ENCODE results near the gene ARHGAP9. TPM values are rescaled to one million over a fixed set of nuclear protein-coding genes. Genes with fewer than 3 reads are reported as not detected.

ARHGAP9 gene
- total and polyA plus RNA-seq, 2 donors (not counting 1 experiment from before 2014, with no cell fraction given): under 0.01 to 0.08 TPM

DNA sequence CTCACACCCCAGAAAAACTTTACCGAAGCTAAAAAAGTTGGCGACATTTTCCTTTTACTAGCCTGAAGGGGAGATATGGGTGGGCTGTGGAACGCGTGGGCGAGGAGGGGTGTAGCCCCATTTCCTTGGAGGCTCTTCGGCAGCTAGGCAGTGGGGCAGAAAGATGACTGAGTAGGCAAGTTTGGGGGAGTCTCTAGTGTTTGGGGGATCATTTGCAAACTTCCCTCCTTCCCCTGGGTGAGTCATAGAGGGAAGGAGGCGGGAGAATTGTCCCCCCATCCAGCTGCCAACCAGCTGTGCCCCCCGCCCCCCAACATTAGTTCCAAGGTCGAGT, 17.8 kb downstream of the ARHGAP9 start:
- peak in 1 of 2 donors; percentile 47 for DNase-seq (ENCODE audit: low read depth in 2 of 2)
- peak overlapping the region; percentile 6 for H3K27ac ChIP-seq (ENCODE audit: insufficient read depth, low read length)
- peaks cover under 1% of the 10 kb centered on the region for H3K27me3 ChIP-seq (ENCODE audit: control insufficient read depth, insufficient read depth, low read length)
- peak overlapping the region; percentile 67 for H2AFZ ChIP-seq (ENCODE audit: low read length)
- no peaks in the 10 kb centered on the region for H3K9me3 ChIP-seq (ENCODE audit: control insufficient read depth, insufficient read depth, low read depth, low read length)
- H3K9ac ChIP-seq (ENCODE audit: insufficient read depth, low read length): no peak overlapping the region
- no peaks in the 10 kb centered on the region for H4K20me1 ChIP-seq (ENCODE audit: control insufficient read depth, extremely low read depth, insufficient read depth, low read length)
- peaks cover 2% of the 10 kb centered on the region for H3K4me1 ChIP-seq (ENCODE audit: control insufficient read depth, extremely low read depth, insufficient read depth, low read length)
- no peaks in the 10 kb centered on the region for H3K36me3 ChIP-seq (ENCODE audit: control insufficient read depth, insufficient read depth, low read length)
- peak overlapping the region; percentile 94 for H3K4me2 ChIP-seq (ENCODE audit: extremely low read depth, insufficient read depth, low read length)
- no peaks in the 10 kb centered on the region for H3K79me2 ChIP-seq (ENCODE audit: control insufficient read depth, insufficient read depth, low read length)
- H3K4me3 ChIP-seq (replicated peaks in 1 of 4; ENCODE audit: control extremely low read depth in 1 of 4, insufficient read depth in 1 of 4, low read depth in 3 of 4, low read length in 4 of 4): peak overlapping the region; percentile 56 to 88 (median 70)
- TF ChIP-seq EZH2 (IDR thresholded peaks at IDR 0.05; ENCODE audit: low read length, missing control alignments): no peak
- TF ChIP-seq, protein P1, sequence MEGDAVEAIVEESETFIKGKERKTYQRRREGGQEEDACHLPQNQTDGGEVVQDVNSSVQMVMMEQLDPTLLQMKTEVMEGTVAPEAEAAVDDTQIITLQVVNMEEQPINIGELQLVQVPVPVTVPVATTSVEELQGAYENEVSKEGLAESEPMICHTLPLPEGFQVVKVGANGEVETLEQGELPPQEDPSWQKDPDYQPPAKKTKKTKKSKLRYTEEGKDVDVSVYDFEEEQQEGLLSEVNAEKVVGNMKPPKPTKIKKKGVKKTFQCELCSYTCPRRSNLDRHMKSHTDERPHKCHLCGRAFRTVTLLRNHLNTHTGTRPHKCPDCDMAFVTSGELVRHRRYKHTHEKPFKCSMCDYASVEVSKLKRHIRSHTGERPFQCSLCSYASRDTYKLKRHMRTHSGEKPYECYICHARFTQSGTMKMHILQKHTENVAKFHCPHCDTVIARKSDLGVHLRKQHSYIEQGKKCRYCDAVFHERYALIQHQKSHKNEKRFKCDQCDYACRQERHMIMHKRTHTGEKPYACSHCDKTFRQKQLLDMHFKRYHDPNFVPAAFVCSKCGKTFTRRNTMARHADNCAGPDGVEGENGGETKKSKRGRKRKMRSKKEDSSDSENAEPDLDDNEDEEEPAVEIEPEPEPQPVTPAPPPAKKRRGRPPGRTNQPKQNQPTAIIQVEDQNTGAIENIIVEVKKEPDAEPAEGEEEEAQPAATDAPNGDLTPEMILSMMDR (conservative IDR thresholded peaks at IDR 0.05 in 1 of 2, IDR thresholded peaks at IDR 0.05 in 1 of 2; ENCODE audit: low read depth in 1 of 2, low read length in 2 of 2): no peak

DNA sequence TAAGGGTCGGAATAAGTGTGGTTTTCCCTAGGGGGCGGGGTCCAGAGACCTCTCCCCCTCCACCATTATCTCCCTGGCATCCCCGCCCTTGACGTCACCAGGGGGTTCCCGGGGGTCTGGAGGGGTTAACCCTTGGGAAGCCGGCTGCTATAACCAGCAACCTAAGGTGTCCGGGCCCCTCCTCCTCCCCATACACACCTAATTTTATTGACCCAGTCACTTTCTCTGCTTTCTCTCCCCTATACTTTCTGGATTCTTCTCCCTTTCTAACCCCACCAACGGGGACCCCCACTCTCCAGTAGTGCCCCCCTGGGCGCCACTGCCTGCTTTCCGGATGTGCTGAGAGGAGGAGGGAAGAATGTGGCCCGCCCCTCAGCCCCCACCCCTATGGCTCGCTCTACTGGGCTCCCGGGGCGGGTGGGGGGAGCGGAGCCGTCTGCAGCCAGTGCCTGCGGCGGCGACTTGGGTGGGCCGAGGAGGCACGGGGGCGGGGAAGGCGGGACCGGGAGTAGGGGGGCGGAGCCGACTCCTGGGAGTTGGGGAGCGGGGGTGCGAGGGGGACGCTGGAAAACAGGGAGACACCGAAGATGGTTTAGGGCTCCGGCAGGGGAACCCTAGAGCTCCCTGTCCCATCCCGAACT, 18.3 kb downstream of the ARHGAP9 start:
- Histone ChIP-seq H3K9me3 (ENCODE audit: control insufficient read depth, insufficient read depth, low read depth, low read length) (no peaks in the 10 kb centered on the region), H3K9ac (ENCODE audit: insufficient read depth, low read length) (peak overlapping the region; percentile 30), H3K27me3 (ENCODE audit: control insufficient read depth, insufficient read depth, low read length) (no peaks in the 10 kb centered on the region), H3K79me2 (ENCODE audit: control insufficient read depth, insufficient read depth, low read length) (no peaks in the 10 kb centered on the region), H3K36me3 (ENCODE audit: control insufficient read depth, insufficient read depth, low read length) (no peaks in the 10 kb centered on the region), H3K27ac (ENCODE audit: insufficient read depth, low read length) (peak overlapping the region; percentile 6), H4K20me1 (ENCODE audit: control insufficient read depth, extremely low read depth, insufficient read depth, low read length) (no peaks in the 10 kb centered on the region), H2AFZ (ENCODE audit: low read length) (peak overlapping the region; percentile 67), H3K4me1 (ENCODE audit: control insufficient read depth, extremely low read depth, insufficient read depth, low read length) (peaks cover 2% of the 10 kb centered on the region), H3K4me3 (replicated peaks in 1 of 4; ENCODE audit: control extremely low read depth in 1 of 4, insufficient read depth in 1 of 4, low read depth in 3 of 4, low read length in 4 of 4) (peak overlapping the region; percentile 56 to 88 (median 70)), H3K4me2 (ENCODE audit: extremely low read depth, insufficient read depth, low read length) (peak overlapping the region; percentile 94)
- TF ChIP-seq EZH2 (IDR thresholded peaks at IDR 0.05; ENCODE audit: low read length, missing control alignments): no peak
- TF ChIP-seq, protein P1 (conservative IDR thresholded peaks at IDR 0.05 in 1 of 2, IDR thresholded peaks at IDR 0.05 in 1 of 2; ENCODE audit: low read depth in 1 of 2, low read length in 2 of 2): no peak
- peak; percentile 52 to 70 for DNase-seq (ENCODE audit: low read depth in 2 of 2)

DNA sequence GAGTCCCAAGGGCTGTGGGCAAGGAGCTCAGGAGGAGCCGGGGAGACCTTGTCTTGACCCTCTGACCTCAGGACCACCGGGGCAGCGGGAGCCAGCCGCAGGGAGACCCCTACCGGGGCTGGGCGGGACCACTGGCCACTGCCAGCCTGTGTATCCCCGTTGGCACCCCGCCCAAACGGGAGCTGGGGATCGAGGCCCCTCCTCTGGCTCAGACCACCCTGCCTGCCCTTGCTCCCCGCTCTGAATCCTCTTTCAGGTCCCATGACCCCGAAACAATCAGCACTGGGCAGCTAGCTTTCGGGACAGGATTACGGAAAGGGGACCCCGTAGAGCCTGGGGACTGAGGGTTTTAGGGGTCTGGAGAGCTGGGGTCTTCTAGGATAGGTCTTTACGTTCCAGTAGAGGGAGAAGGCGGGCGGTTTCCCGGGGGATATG, 18.8 kb downstream of the ARHGAP9 start:
- Histone ChIP-seq H3K9me3 (ENCODE audit: control insufficient read depth, insufficient read depth, low read depth, low read length) (no peaks in the 10 kb centered on the region), H4K20me1 (ENCODE audit: control insufficient read depth, extremely low read depth, insufficient read depth, low read length) (no peaks in the 10 kb centered on the region), H3K9ac (ENCODE audit: insufficient read depth, low read length) (peak overlapping the region; percentile 23), H3K27me3 (ENCODE audit: control insufficient read depth, insufficient read depth, low read length) (no peaks in the 10 kb centered on the region), H2AFZ (ENCODE audit: low read length) (no peak overlapping the region), H3K27ac (ENCODE audit: insufficient read depth, low read length) (no peak overlapping the region), H3K79me2 (ENCODE audit: control insufficient read depth, insufficient read depth, low read length) (no peaks in the 10 kb centered on the region), H3K4me2 (ENCODE audit: extremely low read depth, insufficient read depth, low read length) (peak overlapping the region; percentile 88), H3K4me1 (ENCODE audit: control insufficient read depth, extremely low read depth, insufficient read depth, low read length) (peaks cover 2% of the 10 kb centered on the region), H3K4me3 (replicated peaks in 1 of 4; ENCODE audit: control extremely low read depth in 1 of 4, insufficient read depth in 1 of 4, low read depth in 3 of 4, low read length in 4 of 4) (peak overlapping the region; percentile 40 to 83 (median 57)), H3K36me3 (ENCODE audit: control insufficient read depth, insufficient read depth, low read length) (no peaks in the 10 kb centered on the region)
- no peak for DNase-seq (ENCODE audit: low read depth in 2 of 2)
- TF ChIP-seq, protein P1 (conservative IDR thresholded peaks at IDR 0.05 in 1 of 2, IDR thresholded peaks at IDR 0.05 in 1 of 2; ENCODE audit: low read depth in 1 of 2, low read length in 2 of 2): no peak
- no peak for TF ChIP-seq EZH2 (IDR thresholded peaks at IDR 0.05; ENCODE audit: low read length, missing control alignments)
